A549 (cell line): ENCODE results near the gene PDS5B.

Source experiments
- MAX ChIP-seq: IDR thresholded peaks from 2 replicates; pipeline ENCODE4 v1.6.1; 2012
- NFE2L2 ChIP-seq: fragments of 150-350 bp; conservative IDR thresholded peaks from 2 replicates; pipeline ENCODE4 v1.6.1; 2014; ENCODE audit warnings: low read length
- TF ChIP-seq, protein P1 (sequence below): fragments of 250-450 bp; sonication (Bioruptor Pico); IDR thresholded peaks from 2 replicates; pipeline ENCODE4 v1.5.0; 2021; ENCODE audit warnings: mild to moderate bottlenecking, moderate library complexity, borderline replicate concordance

DNA sequence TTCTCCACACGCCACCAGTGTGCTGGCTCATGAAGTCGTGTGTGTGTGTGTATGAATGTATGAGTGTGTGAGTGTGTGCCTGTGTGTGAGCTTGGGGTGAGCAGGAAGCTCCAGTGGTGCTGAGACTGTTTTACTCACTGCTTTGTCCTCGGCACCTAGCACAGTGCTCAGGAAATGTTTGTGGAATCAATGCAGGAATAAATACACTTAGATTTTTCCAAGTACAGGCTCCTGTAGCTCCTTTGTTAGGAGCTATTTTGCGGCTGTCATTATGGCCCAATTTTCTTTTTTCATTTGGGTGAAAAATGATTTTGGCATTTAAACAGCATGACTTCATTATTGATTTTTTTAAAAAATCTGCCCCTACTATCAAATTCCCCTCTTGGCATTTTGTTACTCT lies 236.5 kb downstream of the PDS5B start:
- TF ChIP-seq, protein P1, sequence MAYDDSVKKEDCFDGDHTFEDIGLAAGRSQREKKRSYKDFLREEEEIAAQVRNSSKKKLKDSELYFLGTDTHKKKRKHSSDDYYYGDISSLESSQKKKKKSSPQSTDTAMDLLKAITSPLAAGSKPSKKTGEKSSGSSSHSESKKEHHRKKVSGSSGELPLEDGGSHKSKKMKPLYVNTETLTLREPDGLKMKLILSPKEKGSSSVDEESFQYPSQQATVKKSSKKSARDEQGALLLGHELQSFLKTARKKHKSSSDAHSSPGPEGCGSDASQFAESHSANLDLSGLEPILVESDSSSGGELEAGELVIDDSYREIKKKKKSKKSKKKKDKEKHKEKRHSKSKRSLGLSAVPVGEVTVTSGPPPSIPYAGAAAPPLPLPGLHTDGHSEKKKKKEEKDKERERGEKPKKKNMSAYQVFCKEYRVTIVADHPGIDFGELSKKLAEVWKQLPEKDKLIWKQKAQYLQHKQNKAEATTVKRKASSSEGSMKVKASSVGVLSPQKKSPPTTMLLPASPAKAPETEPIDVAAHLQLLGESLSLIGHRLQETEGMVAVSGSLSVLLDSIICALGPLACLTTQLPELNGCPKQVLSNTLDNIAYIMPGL (CRISPR knock-in tag): no peak
- TF ChIP-seq MAX (no peak), NFE2L2 (no peak)
